ENCODE measurements around the gene LYSMD4. TPM values are rescaled to one million over a fixed set of nuclear protein-coding genes. Genes with fewer than 3 reads are reported as not detected.

LYSMD4 gene
- total RNA-seq, 1 experiment from 2014 or later, result 15.9 TPM

DNA sequence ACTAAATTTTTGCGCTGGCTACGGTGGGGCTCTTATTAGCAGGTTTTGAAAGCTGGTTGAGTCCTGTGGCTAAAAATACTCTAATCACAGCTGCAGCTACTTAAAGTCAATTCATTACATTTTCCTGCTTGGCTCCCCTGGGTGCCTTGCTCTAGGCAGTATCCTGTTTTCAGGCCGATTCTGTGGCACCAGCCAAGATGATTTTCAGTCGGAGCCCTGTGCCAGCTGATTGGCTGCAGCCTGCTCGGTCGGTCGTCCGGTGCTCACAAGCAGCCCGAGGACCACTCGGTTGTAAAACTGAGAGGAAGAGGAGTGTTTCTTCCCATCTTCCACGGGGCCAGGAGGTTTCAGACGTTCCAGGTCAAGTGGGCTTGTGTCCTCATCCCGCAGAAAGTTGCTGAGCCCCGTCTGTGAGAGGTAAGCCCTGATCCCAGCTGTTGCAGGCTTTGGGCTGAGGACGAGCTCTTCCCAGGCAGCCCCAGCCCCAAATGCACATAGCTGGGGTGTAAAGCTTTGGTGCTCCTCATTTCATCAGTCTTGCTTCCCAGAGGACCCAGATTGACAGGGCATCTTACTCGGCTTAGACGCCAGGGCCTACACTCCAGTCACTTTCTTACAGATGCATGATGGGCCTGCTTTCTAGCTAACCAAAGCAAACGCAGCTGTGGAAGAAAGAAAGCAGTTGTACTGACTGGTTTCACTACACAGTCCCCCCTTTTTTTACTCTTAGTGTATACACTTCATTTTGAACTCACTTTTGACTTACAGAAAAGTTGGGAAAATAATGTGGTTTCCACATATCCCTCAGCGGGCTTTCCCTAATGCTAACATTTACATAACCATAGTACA lies 15.9 kb downstream of the LYSMD4 start:
- Mint-ChIP-seq H3K4me3 (ENCODE audit: unreplicated experiment) (no peak overlapping the region), H3K4me1 (ENCODE audit: low read depth, unreplicated experiment) (peaks cover 10% of the 10 kb centered on the region), H3K36me3 (ENCODE audit: insufficient read depth, unreplicated experiment) (peaks cover 4% of the 10 kb centered on the region), H3K27me3 (ENCODE audit: insufficient read depth, unreplicated experiment) (no peaks in the 10 kb centered on the region), H3K9me3 (ENCODE audit: unreplicated experiment) (no peaks in the 10 kb centered on the region), H3K27ac (ENCODE audit: unreplicated experiment) (no peak overlapping the region)
- Histone ChIP-seq H3K4me1 (peaks cover 3% of the 10 kb centered on the region; the same call in 1 of the 2 replicates), H3K36me3 (ENCODE audit: control insufficient read depth, insufficient read depth, low read length) (no peaks in the 10 kb centered on the region; the same call in 1 of the 2 replicates), H3K9me3 (no peaks in the 10 kb centered on the region), H3K27me3 (replicated peaks; ENCODE audit: control insufficient read depth, insufficient read depth, low read length) (no peaks in the 10 kb centered on the region), H3K4me3 (ENCODE audit: low read depth, low read length) (no peak overlapping the region)
- TF ChIP-seq, protein P1, sequence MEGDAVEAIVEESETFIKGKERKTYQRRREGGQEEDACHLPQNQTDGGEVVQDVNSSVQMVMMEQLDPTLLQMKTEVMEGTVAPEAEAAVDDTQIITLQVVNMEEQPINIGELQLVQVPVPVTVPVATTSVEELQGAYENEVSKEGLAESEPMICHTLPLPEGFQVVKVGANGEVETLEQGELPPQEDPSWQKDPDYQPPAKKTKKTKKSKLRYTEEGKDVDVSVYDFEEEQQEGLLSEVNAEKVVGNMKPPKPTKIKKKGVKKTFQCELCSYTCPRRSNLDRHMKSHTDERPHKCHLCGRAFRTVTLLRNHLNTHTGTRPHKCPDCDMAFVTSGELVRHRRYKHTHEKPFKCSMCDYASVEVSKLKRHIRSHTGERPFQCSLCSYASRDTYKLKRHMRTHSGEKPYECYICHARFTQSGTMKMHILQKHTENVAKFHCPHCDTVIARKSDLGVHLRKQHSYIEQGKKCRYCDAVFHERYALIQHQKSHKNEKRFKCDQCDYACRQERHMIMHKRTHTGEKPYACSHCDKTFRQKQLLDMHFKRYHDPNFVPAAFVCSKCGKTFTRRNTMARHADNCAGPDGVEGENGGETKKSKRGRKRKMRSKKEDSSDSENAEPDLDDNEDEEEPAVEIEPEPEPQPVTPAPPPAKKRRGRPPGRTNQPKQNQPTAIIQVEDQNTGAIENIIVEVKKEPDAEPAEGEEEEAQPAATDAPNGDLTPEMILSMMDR (IDR thresholded peaks at IDR 0.05; ENCODE audit: insufficient read depth in 1 of 2, low read depth in 1 of 2, low read length in 1 of 2, severe bottlenecking in 1 of 2, unreplicated experiment in 1 of 2), result no peak
- BruUV-seq (replicated peaks), result no TSS peak
- DNase-seq, result no peak
- ChIA-PET POLR2A (no interaction called here), CTCF (no interaction called here)
- intact Hi-C loops (cut with micrococcal nuclease; ENCODE audit: unreplicated experiment), result no loop called here

DNA sequence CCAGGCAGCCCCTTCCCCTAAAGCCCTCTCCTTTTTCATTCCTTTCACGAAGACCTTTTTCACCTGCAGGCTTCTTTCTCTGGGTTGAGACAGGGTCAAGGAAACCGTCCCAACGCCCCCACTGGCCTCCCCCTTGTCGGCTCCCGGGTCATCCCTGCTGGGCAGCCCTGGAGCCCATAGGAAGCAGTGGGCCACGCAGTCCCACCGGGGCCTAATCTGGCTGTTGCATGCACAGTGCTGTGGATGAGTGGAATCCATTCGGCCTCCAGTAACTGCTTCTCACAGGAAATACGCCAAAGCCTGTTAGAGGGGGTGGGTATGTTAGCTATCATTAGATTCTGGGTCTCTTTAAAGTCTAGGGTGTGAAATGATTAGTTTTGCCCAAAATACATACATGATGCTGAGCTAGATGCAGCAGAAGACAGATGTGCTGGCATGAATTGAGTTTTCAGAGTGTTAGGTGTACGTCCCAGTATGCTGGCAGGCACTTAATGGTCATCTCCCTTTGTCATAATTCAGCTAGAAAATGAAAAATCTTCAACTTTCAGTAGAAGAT lies 16.6 kb downstream of the LYSMD4 start:
- peaks cover 4% of the 10 kb centered on the region for H3K36me3 Mint-ChIP-seq (ENCODE audit: insufficient read depth, unreplicated experiment)
- no peaks in the 10 kb centered on the region; the same call in 1 of the 2 replicates for H3K36me3 ChIP-seq (ENCODE audit: control insufficient read depth, insufficient read depth, low read length)
- H3K4me3 Mint-ChIP-seq (ENCODE audit: unreplicated experiment), result no peak overlapping the region
- H3K4me1 Mint-ChIP-seq (ENCODE audit: low read depth, unreplicated experiment), result peaks cover 10% of the 10 kb centered on the region
- intact Hi-C loops (cut with micrococcal nuclease; ENCODE audit: unreplicated experiment), result no loop called here
- peaks cover 2% of the 10 kb centered on the region; the same call in 1 of the 2 replicates for H3K4me1 ChIP-seq
- no peak overlapping the region for H3K4me3 ChIP-seq (ENCODE audit: low read depth, low read length)
- no TSS peak for BruUV-seq (replicated peaks)
- CTCF ChIA-PET, result no interaction called here
- no peak for DNase-seq
- TF ChIP-seq, protein P1 (IDR thresholded peaks at IDR 0.05; ENCODE audit: insufficient read depth in 1 of 2, low read depth in 1 of 2, low read length in 1 of 2, severe bottlenecking in 1 of 2, unreplicated experiment in 1 of 2), result no peak
- POLR2A ChIA-PET, result no interaction called here
- H3K27ac Mint-ChIP-seq (ENCODE audit: unreplicated experiment), result no peak overlapping the region
- H3K9me3 Mint-ChIP-seq (ENCODE audit: unreplicated experiment), result no peaks in the 10 kb centered on the region
- no peaks in the 10 kb centered on the region for H3K27me3 ChIP-seq (replicated peaks; ENCODE audit: control insufficient read depth, insufficient read depth, low read length)
- H3K9me3 ChIP-seq, result no peaks in the 10 kb centered on the region
- H3K27me3 Mint-ChIP-seq (ENCODE audit: insufficient read depth, unreplicated experiment), result no peaks in the 10 kb centered on the region

DNA sequence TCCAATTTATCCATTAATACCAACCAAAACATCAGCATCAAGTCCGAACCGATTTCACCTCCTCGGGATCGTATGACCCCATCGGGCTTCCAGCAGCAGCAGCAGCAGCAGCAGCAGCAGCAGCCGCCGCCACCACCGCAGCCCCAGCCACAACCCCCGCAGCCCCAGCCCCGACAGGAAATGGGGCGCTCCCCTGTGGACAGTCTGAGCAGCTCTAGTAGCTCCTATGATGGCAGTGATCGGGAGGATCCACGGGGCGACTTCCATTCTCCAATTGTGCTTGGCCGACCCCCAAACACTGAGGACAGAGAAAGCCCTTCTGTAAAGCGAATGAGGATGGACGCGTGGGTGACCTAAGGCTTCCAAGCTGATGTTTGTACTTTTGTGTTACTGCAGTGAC lies 20.8 kb downstream of the LYSMD4 start:
- H3K4me3 ChIP-seq (ENCODE audit: low read depth, low read length), result no peak overlapping the region
- no peak overlapping the region for H3K4me3 Mint-ChIP-seq (ENCODE audit: unreplicated experiment)
- H3K27ac Mint-ChIP-seq (ENCODE audit: unreplicated experiment), result no peak overlapping the region
- TF ChIP-seq, protein P1 (IDR thresholded peaks at IDR 0.05; ENCODE audit: insufficient read depth in 1 of 2, low read depth in 1 of 2, low read length in 1 of 2, severe bottlenecking in 1 of 2, unreplicated experiment in 1 of 2), result no peak
- intact Hi-C loops (cut with micrococcal nuclease; ENCODE audit: unreplicated experiment), result no loop called here
- H3K36me3 ChIP-seq (ENCODE audit: control insufficient read depth, insufficient read depth, low read length), result no peaks in the 10 kb centered on the region
- DNase-seq, result no peak
- no peaks in the 10 kb centered on the region for H3K27me3 ChIP-seq (replicated peaks; ENCODE audit: control insufficient read depth, insufficient read depth, low read length)
- POLR2A ChIA-PET, result no interaction called here
- peaks cover 4% of the 10 kb centered on the region for H3K36me3 Mint-ChIP-seq (ENCODE audit: insufficient read depth, unreplicated experiment)
- no peaks in the 10 kb centered on the region for H3K27me3 Mint-ChIP-seq (ENCODE audit: insufficient read depth, unreplicated experiment)
- H3K4me1 Mint-ChIP-seq (ENCODE audit: low read depth, unreplicated experiment), result no peaks in the 10 kb centered on the region
- H3K4me1 ChIP-seq, result no peaks in the 10 kb centered on the region
- no TSS peak for BruUV-seq (replicated peaks)
- CTCF ChIA-PET, result no interaction called here
- no peaks in the 10 kb centered on the region for H3K9me3 ChIP-seq
- no peaks in the 10 kb centered on the region for H3K9me3 Mint-ChIP-seq (ENCODE audit: unreplicated experiment)

Data from Caco-2 (cell line).